HG03442 (cell line): ENCODE measurements around the gene HBD.

Experiments
- ATAC-seq: cut with Tn5 transposase; IDR thresholded peaks from one replicate; pipeline ENCODE4 v1.9.1; 2021; ENCODE audit warnings: mild to moderate bottlenecking, moderate library complexity; ENCODE audit not compliant: unreplicated experiment

Gene HBD

DNA sequence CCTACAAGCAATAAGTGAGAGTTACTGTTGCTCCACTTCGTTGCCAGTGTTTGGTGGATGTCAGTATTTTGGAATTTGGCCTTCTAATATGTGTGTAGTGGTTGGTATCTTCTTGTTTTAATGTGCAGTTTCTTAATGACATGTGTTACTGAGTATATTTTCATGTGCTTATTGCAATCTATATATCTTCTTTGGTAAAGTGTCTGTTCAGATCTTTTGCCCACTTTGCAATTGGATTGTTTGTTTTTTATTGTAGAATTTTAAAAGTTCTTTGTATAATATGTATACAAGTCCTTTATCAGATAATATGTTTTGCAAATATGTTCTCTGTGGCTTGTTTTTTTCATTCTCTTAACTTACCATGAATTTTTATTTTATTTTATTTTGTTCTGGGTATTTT, 41.5 kb downstream of the HBD start:
- no peak for ATAC-seq

DNA sequence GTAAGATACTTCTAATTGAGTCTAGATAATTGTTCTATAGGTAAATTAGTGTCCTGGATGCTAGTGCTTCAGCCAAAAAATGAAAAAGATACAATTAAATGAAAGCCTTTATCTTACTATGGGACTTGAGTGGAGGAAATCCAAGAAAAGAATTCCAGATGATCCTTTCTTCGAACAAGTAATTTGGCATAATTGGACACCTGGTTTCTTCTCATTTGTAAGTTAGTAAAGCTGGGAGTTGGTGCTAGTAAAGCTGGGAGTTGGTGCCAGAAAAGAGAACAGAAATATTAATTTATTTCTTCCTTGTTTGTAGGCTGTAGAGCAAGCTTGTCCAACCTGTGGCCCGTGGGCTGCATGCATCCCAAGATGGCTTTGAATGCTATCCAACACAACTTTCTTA, 46.1 kb downstream of the HBD start:
- no peak for ATAC-seq
